HCT116 (cell line): ENCODE measurements around the gene KCNK3. TPM values are rescaled to one million over a fixed set of nuclear protein-coding genes. Genes with fewer than 3 reads are reported as not detected.

ENCODE experiments used
- ATAC-seq: fragments of 200-7000 bp; cut with Tn5 transposase; 2 replicates; pipeline ENCODE4 v1.9.1; 2020; ENCODE audit warnings: mild to moderate bottlenecking, moderate library complexity
- BruUV-seq: library from RNA; stranded (reverse); fragments of 400-500 nt; replicated peaks from 2 replicates; lab custom pipeline; 2021; lab: Mats Ljungman, UMichigan
- CTCF ChIA-PET: fragments of 300-600 bp; sonication (Branson Sonifier 250); formaldehyde crosslinking; loops from one replicate; lab custom pipeline; 2021; ENCODE audit warnings: antibody characterized with exemption; lab: Charles Lee
- POLR2A ChIA-PET: fragments of 300-600, 350-600 bp; sonication (Branson Sonifier 250); formaldehyde crosslinking; loops from one replicate; lab custom pipeline; 2021; ENCODE audit warnings: antibody characterized with exemption; lab: Charles Lee
- RAD21 ChIA-PET, 2 experiments: fragments of 300-600 bp; sonication (Branson Sonifier 250); formaldehyde crosslinking; loops; one replicate each; lab custom pipeline; 2023; ENCODE audit warnings: low total read pairs in 2 of 2; ENCODE audit not compliant: uncharacterized antibody in 2 of 2, unreplicated experiment in 2 of 2, low non-redundant PET in 1 of 2; lab: Charles Lee
- DNase-seq: peaks from one replicate; pipeline ENCODE4 v3.0.0-alpha.2; 2010; ENCODE audit warnings: low read depth, low spot score
- H2AFZ ChIP-seq: fragments of 200-600 bp; shearing (Covaris generic), sonication (generic); 2 replicates; pipeline ENCODE4 v1.6.1; 2017; ENCODE audit warnings: low read depth, mixed run types, mixed read lengths, antibody characterized with exemption, low read length; ENCODE audit not compliant: poor library complexity, severe bottlenecking
- H3K27ac ChIP-seq: 2 replicates; pipeline ENCODE4 v1.5.1; 2012; ENCODE audit warnings: low read depth, low read length
- H3K27me3 ChIP-seq: fragments of 200-600 bp; sonication (generic); 2 replicates; pipeline ENCODE4 v1.6.1; 2016; ENCODE audit warnings: mixed run types, low read length, mixed read lengths; ENCODE audit not compliant: insufficient read depth
- H3K36me3 ChIP-seq, 2 experiments: fragments of 200-500 bp in 1 of 2; fragments of 200-600 bp in 1 of 2; sonication (Bioruptor generic) in 1 of 2; sonication (generic) in 1 of 2; 2 replicates each; pipeline versions ENCODE4 v1.5.1 to v1.6.1; 2014 to 2016; ENCODE audit warnings: low read length in 2 of 2, inconsistent platforms in 1 of 2, mixed read lengths in 1 of 2, mixed run types in 1 of 2; ENCODE audit not compliant: insufficient read depth in 2 of 2, control insufficient read depth in 1 of 2
- H3K4me1 ChIP-seq, 2 experiments: fragments of 200-600 bp in 1 of 2; sonication (generic) in 1 of 2; 2 replicates each; pipeline versions ENCODE4 v1.5.1 to v1.6.1; 2012 to 2017; ENCODE audit warnings: low read length in 2 of 2, inconsistent platforms in 1 of 2, mild to moderate bottlenecking in 1 of 2, mixed read lengths in 1 of 2, mixed run types in 1 of 2, moderate library complexity in 1 of 2; ENCODE audit not compliant: insufficient read depth in 2 of 2, control insufficient read depth in 1 of 2
- H3K4me2 ChIP-seq: fragments of 200-600 bp; sonication (generic); 2 replicates; pipeline ENCODE4 v1.6.1; 2017; ENCODE audit warnings: mixed run types, low read length, mixed read lengths
- H3K4me3 ChIP-seq, 2 experiments: fragments of 200-600 bp in 1 of 2; sonication (generic) in 1 of 2; replicated peaks in 1 of 2; 2 replicates each; pipeline ENCODE4 v1.5.1; 2011 to 2016; ENCODE audit warnings: low read length in 2 of 2, control low read depth in 1 of 2, low read depth in 1 of 2, mild to moderate bottlenecking in 1 of 2, mixed read lengths in 1 of 2, mixed run types in 1 of 2
- H3K79me2 ChIP-seq: fragments of 200-600 bp; sonication (generic); 2 replicates; pipeline ENCODE4 v1.6.1; 2017; ENCODE audit warnings: mild to moderate bottlenecking, mixed run types, low read length, moderate library complexity, mixed read lengths; ENCODE audit not compliant: insufficient read depth
- H3K9ac ChIP-seq: fragments of 200-600 bp; sonication (generic); 2 replicates; pipeline ENCODE4 v1.6.1; 2016; ENCODE audit warnings: low read length, mixed read lengths
- H3K9me2 ChIP-seq: fragments of 200-600 bp; sonication (generic), shearing (Covaris generic); 2 replicates; pipeline ENCODE4 v1.6.1; 2017; ENCODE audit warnings: mixed run types, mild to moderate bottlenecking, moderate library complexity; ENCODE audit not compliant: insufficient read depth
- H3K9me3 ChIP-seq, 2 experiments: fragments of 200-500 bp in 1 of 2; fragments of 200-600 bp in 1 of 2; sonication (Bioruptor generic) in 1 of 2; sonication (generic) in 1 of 2; 2 replicates each; pipeline ENCODE4 v1.6.1; 2014 to 2017; ENCODE audit warnings: low read length in 2 of 2, mixed read lengths in 2 of 2, inconsistent platforms in 1 of 2, low read depth in 1 of 2, mild to moderate bottlenecking in 1 of 2, mixed run types in 1 of 2, moderate library complexity in 1 of 2; ENCODE audit not compliant: control insufficient read depth in 1 of 2, insufficient read depth in 1 of 2
- H4K20me1 ChIP-seq: fragments of 200-600 bp; sonication (generic), shearing (Covaris generic); 2 replicates; pipeline ENCODE4 v1.6.1; 2017; ENCODE audit warnings: mixed run types, mild to moderate bottlenecking, moderate library complexity; ENCODE audit not compliant: insufficient read depth
- CEBPB ChIP-seq: IDR thresholded peaks from 2 replicates; pipeline ENCODE4 v1.6.1; 2012; ENCODE audit warnings: low read depth
- ELF1 ChIP-seq: IDR thresholded peaks from 2 replicates; pipeline ENCODE4 v1.6.1; 2012; ENCODE audit warnings: low read depth, borderline replicate concordance
- POLR2AphosphoS5 ChIP-seq: IDR thresholded peaks from 2 replicates; pipeline ENCODE4 v1.6.1; 2011; ENCODE audit warnings: mild to moderate bottlenecking, low read depth, low read length, moderate library complexity
- SP1 ChIP-seq: IDR thresholded peaks from 2 replicates; pipeline ENCODE4 v1.6.1; 2012; ENCODE audit warnings: low read depth
- TCF7L2 ChIP-seq: IDR thresholded peaks from 2 replicates; pipeline ENCODE4 v1.7.0; 2011; ENCODE audit warnings: borderline replicate concordance, inconsistent platforms; ENCODE audit not compliant: insufficient read depth, insufficient read length; ENCODE audit errors: extremely low read depth
- ZNF274 ChIP-seq: fragments of 200-500 bp; sonication (Bioruptor generic); IDR thresholded peaks from 2 replicates; pipeline ENCODE4 v1.6.1; 2014; ENCODE audit warnings: mild to moderate bottlenecking, low read depth, low read length, inconsistent platforms
- intact Hi-C: fragments of 100-400 bp; cut with micrococcal nuclease; formaldehyde crosslinking; loops from 2 replicates; pipeline ENCODE4 v1.10.0; 2022
- total RNA-seq: library from RNA; stranded (reverse); gene quantifications from one replicate; pipeline ENCODE4 v1.2.1, GENCODE V29; 2021; ENCODE audit not compliant: unreplicated experiment
- TF ChIP-seq, protein P1 (sequence below): IDR thresholded peaks from 2 replicates; pipeline ENCODE4 v1.6.1; 2012; ENCODE audit warnings: low read depth
- TF ChIP-seq, protein P2 (sequence below), 3 experiments: fragments of 200-600 bp in 1 of 3; sonication (generic) in 1 of 3; IDR thresholded peaks in 2 of 3; conservative IDR thresholded peaks in 1 of 3; 2 replicates each; pipeline ENCODE4 v1.5.1; 2012 to 2017; ENCODE audit warnings: low read depth in 2 of 3, low read length in 2 of 3, antibody characterized with exemption in 1 of 3, borderline replicate concordance in 1 of 3, control low read depth in 1 of 3, mild to moderate bottlenecking in 1 of 3, mixed read lengths in 1 of 3, mixed run types in 1 of 3, moderate library complexity in 1 of 3; ENCODE audit not compliant: insufficient read depth in 1 of 3
- TF ChIP-seq, protein P3 (sequence below): IDR thresholded peaks from 2 replicates; pipeline ENCODE4 v1.6.1; 2012

KCNK3 gene
- total RNA-seq, 1 experiment from 2014 or later, result 0.71 TPM

DNA sequence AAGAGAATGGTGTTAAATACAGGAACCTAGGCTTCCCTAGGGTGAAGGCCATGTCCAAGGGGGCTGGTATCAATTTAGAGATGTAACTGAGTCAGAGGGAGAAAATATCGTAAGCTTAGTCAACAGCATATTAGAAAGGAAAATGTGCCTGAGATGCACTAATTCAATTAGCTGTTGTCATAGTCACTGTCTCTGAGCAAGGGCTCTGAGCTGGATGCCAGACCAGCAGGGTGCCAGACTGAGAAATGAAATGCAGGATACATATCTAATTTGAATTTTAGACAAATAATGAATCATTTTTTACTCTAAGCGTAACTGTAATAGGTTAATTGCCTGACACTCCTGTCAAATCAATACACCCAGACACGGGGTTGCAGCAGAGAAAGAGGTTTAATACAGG is 60.1 kb downstream of the KCNK3 start:
- H3K27me3 ChIP-seq, result no peaks in the 10 kb centered on the region
- H3K4me2 ChIP-seq, result no peak overlapping the region
- no peak for ATAC-seq
- H3K4me3 ChIP-seq, result no peak overlapping the region
- RAD21 ChIA-PET, result no interaction called here
- no peaks in the 10 kb centered on the region for H3K9me2 ChIP-seq
- DNase-seq, result no peak
- TF ChIP-seq, protein P1, sequence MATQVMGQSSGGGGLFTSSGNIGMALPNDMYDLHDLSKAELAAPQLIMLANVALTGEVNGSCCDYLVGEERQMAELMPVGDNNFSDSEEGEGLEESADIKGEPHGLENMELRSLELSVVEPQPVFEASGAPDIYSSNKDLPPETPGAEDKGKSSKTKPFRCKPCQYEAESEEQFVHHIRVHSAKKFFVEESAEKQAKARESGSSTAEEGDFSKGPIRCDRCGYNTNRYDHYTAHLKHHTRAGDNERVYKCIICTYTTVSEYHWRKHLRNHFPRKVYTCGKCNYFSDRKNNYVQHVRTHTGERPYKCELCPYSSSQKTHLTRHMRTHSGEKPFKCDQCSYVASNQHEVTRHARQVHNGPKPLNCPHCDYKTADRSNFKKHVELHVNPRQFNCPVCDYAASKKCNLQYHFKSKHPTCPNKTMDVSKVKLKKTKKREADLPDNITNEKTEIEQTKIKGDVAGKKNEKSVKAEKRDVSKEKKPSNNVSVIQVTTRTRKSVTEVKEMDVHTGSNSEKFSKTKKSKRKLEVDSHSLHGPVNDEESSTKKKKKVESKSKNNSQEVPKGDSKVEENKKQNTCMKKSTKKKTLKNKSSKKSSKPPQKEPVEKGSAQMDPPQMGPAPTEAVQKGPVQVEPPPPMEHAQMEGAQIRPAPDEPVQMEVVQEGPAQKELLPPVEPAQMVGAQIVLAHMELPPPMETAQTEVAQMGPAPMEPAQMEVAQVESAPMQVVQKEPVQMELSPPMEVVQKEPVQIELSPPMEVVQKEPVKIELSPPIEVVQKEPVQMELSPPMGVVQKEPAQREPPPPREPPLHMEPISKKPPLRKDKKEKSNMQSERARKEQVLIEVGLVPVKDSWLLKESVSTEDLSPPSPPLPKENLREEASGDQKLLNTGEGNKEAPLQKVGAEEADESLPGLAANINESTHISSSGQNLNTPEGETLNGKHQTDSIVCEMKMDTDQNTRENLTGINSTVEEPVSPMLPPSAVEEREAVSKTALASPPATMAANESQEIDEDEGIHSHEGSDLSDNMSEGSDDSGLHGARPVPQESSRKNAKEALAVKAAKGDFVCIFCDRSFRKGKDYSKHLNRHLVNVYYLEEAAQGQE, result no peak
- TF ChIP-seq SP1 (no peak), CEBPB (no peak), ELF1 (no peak), ZNF274 (no peak), TCF7L2 (no peak), POLR2AphosphoS5 (no peak)
- TF ChIP-seq, protein P2, sequence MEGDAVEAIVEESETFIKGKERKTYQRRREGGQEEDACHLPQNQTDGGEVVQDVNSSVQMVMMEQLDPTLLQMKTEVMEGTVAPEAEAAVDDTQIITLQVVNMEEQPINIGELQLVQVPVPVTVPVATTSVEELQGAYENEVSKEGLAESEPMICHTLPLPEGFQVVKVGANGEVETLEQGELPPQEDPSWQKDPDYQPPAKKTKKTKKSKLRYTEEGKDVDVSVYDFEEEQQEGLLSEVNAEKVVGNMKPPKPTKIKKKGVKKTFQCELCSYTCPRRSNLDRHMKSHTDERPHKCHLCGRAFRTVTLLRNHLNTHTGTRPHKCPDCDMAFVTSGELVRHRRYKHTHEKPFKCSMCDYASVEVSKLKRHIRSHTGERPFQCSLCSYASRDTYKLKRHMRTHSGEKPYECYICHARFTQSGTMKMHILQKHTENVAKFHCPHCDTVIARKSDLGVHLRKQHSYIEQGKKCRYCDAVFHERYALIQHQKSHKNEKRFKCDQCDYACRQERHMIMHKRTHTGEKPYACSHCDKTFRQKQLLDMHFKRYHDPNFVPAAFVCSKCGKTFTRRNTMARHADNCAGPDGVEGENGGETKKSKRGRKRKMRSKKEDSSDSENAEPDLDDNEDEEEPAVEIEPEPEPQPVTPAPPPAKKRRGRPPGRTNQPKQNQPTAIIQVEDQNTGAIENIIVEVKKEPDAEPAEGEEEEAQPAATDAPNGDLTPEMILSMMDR (IDR thresholded peaks at IDR 0.05 in 2 of 3, conservative IDR thresholded peaks at IDR 0.05 in 1 of 3; ENCODE audit: borderline replicate concordance in 1 of 3, insufficient read depth in 1 of 3, low read depth in 2 of 3, low read length in 2 of 3), result no peak
- TF ChIP-seq, protein P3, sequence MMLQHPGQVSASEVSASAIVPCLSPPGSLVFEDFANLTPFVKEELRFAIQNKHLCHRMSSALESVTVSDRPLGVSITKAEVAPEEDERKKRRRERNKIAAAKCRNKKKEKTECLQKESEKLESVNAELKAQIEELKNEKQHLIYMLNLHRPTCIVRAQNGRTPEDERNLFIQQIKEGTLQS, result no peak
- peaks cover 5 to 21% of the 10 kb centered on the region in 2 experiments for H3K4me1 ChIP-seq
- no peak overlapping the region for H3K27ac ChIP-seq
- no peak overlapping the region for H3K9ac ChIP-seq
- no peaks in the 10 kb centered on the region for H3K79me2 ChIP-seq
- intact Hi-C loops, result no loop called here
- H4K20me1 ChIP-seq, result no peaks in the 10 kb centered on the region
- peak overlapping the region; percentile 26 for H2AFZ ChIP-seq
- POLR2A ChIA-PET, result no interaction called here
- no TSS peak for BruUV-seq
- CTCF ChIA-PET, result interaction anchor here (0.7 to 2.0 kb wide), 3 partner anchors 137 to 250 kb away, joined by 3 to 4 read pairs (median 3); no protein-coding TSS in a partner anchor
- H3K9me3 ChIP-seq, result no peaks in the 10 kb centered on the region
- H3K36me3 ChIP-seq, result no peaks in the 10 kb centered on the region
